ENCODE data around the gene ANO2. TPM values are rescaled to one million over a fixed set of nuclear protein-coding genes. Genes with fewer than 3 reads are reported as not detected.

The ANO2 gene
- polyA plus RNA-seq, 1 donor from 2014 or later = 1.8 TPM

DNA sequence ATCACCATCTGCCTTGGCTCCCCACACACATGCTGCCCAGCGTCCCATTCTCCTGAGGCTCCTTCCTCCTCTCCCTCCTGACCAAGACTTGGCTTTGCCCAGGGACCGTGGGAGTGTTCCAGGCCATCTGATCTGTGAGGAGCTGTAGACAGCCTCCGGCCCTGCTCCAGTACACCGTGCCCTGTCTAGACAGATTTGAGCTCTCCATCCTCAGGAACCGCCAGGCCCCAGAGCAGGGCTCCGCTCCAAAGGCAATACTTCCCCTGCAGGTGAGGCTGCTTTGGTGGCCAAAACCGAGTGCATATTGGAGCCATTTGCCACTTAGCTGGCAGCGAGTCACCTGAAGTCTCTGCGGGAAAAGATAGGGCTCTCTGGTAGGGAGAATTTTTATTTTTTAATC lies 147.4 kb downstream of the ANO2 start:
- Histone ChIP-seq H4K20me1 (ENCODE audit: insufficient read depth) (no peaks in the 10 kb centered on the region), H3K36me3 (ENCODE audit: insufficient read depth, low read length) (no peaks in the 10 kb centered on the region), H3K27ac (ENCODE audit: low read length) (no peak overlapping the region), H3K27me3 (ENCODE audit: insufficient read depth, low read depth, low read length) (no peaks in the 10 kb centered on the region), H3F3A (ENCODE audit: insufficient read depth, low read length, poor library complexity, severe bottlenecking) (no peaks in the 10 kb centered on the region), H3K9ac (ENCODE audit: low read length) (no peak overlapping the region), H3K4me2 (ENCODE audit: low read length) (no peak overlapping the region), H3K79me2 (replicated peaks; ENCODE audit: insufficient read depth, low read length) (no peaks in the 10 kb centered on the region), H3K4me3 (ENCODE audit: low read length) (no peak overlapping the region), H2AFZ (ENCODE audit: low read depth, low read length) (no peak overlapping the region), H3K9me3 (ENCODE audit: low read length) (no peaks in the 10 kb centered on the region), H3K9me2 (ENCODE audit: insufficient read depth, low read length) (no peaks in the 10 kb centered on the region)
- TF ChIP-seq EZH2 (IDR thresholded peaks at IDR 0.05; ENCODE audit: borderline replicate concordance, insufficient read depth, low read length, poor library complexity, severe bottlenecking) (no peak), SMC3 (conservative IDR thresholded peaks at IDR 0.05; ENCODE audit: poor library complexity) (no peak), CTCF (IDR thresholded peaks at IDR 0.05; ENCODE audit: poor library complexity, severe bottlenecking) (no peak), RAD21 (conservative IDR thresholded peaks at IDR 0.05) (no peak), EP300 (conservative IDR thresholded peaks at IDR 0.05; ENCODE audit: poor library complexity, severe bottlenecking) (no peak), MXI1 (conservative IDR thresholded peaks at IDR 0.05; ENCODE audit: poor library complexity, severe bottlenecking) (no peak), POLR2AphosphoS5 (IDR thresholded peaks at IDR 0.05) (no peak), REST (IDR thresholded peaks at IDR 0.05; ENCODE audit: borderline replicate concordance) (no peak), TAF1 (IDR thresholded peaks at IDR 0.05; ENCODE audit: low read depth) (no peak)

- Histone ChIP-seq H3K36me3 (ENCODE audit: insufficient read depth, low read length) (no peaks in the 10 kb centered on the region), H3K9me3 (ENCODE audit: low read length) (no peaks in the 10 kb centered on the region), H3K79me2 (replicated peaks; ENCODE audit: insufficient read depth, low read length) (no peaks in the 10 kb centered on the region), H3K4me3 (ENCODE audit: low read length) (no peak overlapping the region), H3K27ac (ENCODE audit: low read length) (no peak overlapping the region), H3K9ac (ENCODE audit: low read length) (no peak overlapping the region), H3K27me3 (ENCODE audit: insufficient read depth, low read depth, low read length) (no peaks in the 10 kb centered on the region), H4K20me1 (ENCODE audit: insufficient read depth) (no peaks in the 10 kb centered on the region), H2AFZ (ENCODE audit: low read depth, low read length) (no peak overlapping the region), H3K9me2 (ENCODE audit: insufficient read depth, low read length) (no peaks in the 10 kb centered on the region), H3F3A (ENCODE audit: insufficient read depth, low read length, poor library complexity, severe bottlenecking) (no peaks in the 10 kb centered on the region), H3K4me2 (ENCODE audit: low read length) (no peak overlapping the region)
- TF ChIP-seq TAF1 (IDR thresholded peaks at IDR 0.05; ENCODE audit: low read depth) = no peak
- no peak for TF ChIP-seq SMC3 (conservative IDR thresholded peaks at IDR 0.05; ENCODE audit: poor library complexity)
- no peak for TF ChIP-seq EZH2 (IDR thresholded peaks at IDR 0.05; ENCODE audit: borderline replicate concordance, insufficient read depth, low read length, poor library complexity, severe bottlenecking)
- TF ChIP-seq RAD21 (conservative IDR thresholded peaks at IDR 0.05) = no peak
- TF ChIP-seq EP300 (conservative IDR thresholded peaks at IDR 0.05; ENCODE audit: poor library complexity, severe bottlenecking) = no peak
- no peak for TF ChIP-seq REST (IDR thresholded peaks at IDR 0.05; ENCODE audit: borderline replicate concordance)
- TF ChIP-seq CTCF (IDR thresholded peaks at IDR 0.05; ENCODE audit: poor library complexity, severe bottlenecking) = no peak
- TF ChIP-seq MXI1 (conservative IDR thresholded peaks at IDR 0.05; ENCODE audit: poor library complexity, severe bottlenecking) = no peak
- no peak for TF ChIP-seq POLR2AphosphoS5 (IDR thresholded peaks at IDR 0.05)
These were observed 148.2 kb downstream of the ANO2 start for GRCh38 chr12:5796959-5797225.

Measured in neural cell (in vitro differentiated cells).